Central memory CD4-positive, alpha-beta T cell (primary cell): ENCODE measurements around the gene GRK5.

Experiments used
- DNase-seq: peaks from one replicate; pipeline ENCODE4 v3.0.0; 2022

The GRK5 gene

DNA sequence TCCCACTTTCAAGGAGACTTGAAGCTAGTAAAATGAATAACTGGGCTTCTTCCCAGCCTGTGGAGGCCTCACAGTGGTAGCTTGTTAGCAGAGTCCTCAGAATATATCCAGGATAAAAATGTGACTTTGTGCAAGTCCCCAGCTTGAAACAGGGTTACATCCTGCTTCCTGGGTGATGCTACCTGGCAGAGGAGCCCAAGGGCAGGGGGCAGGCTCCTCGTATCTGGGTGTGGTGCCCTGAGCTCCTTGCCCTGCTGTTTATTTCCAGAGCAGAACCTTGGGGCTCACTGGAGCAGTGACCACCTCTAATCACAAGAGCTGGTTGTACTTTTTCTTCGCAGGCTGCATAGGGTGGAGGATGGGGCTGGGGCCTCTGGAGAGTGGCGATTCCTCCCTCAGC, 94.8 kb downstream of the GRK5 start:
- DNase-seq = no peak

GRCh38 chr10:119302591-119303253, 95.4 kb downstream of the GRK5 start:
- DNase-seq = no peak

GRCh38 chr10:119303886-119304285, 96.5 kb downstream of the GRK5 start:
- no peak for DNase-seq

DNA sequence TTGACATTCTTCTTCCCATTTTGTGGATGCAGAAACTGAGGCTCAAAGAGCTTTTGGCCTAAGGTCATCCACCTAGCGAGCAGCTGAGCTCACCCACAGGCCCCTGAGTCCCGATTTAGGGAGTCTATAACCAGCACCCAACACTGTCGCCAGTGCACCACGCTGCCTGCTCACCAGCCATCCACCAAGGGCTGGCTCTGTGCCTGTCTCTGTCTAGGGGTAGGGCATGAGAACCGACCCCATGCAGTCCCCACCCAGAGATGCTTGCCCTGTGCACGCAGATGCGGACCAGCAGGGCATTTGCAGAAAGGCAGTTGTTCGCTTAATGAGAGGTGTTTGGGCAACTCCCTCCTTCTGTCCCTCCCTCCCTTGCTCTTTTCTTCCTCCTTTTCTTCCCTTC, 97.2 kb downstream of the GRK5 start:
- DNase-seq = no peak

GRCh38 chr10:119305860-119306513, 98.6 kb downstream of the GRK5 start:
- DNase-seq = peak; percentile 78

DNA sequence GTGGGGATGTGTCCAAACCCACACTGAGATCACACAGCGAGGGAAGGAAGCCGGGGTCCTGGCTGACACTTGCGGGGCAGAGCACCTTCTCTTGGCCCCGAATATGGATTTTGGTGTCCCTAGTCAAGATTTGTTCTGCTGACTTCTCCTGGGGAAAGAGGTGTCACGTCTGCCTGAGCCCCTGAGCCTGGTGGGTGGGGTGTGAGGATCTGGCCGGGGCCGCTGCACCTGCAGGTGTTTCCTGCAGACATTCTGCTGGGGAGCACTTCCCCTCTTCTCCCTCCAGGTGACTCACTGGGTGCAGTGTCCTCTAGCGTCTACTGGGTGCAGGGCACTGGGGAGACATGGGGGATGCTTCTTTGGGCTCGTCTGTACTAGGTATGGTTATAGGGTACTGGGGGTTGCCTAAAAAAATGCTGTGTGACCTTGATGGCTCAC, 99.2 kb downstream of the GRK5 start:
- peak; percentile 77 for DNase-seq

- no peak for DNase-seq
Observed at GRCh38 chr10:119306986-119307392, 99.6 kb downstream of the GRK5 start.

DNA sequence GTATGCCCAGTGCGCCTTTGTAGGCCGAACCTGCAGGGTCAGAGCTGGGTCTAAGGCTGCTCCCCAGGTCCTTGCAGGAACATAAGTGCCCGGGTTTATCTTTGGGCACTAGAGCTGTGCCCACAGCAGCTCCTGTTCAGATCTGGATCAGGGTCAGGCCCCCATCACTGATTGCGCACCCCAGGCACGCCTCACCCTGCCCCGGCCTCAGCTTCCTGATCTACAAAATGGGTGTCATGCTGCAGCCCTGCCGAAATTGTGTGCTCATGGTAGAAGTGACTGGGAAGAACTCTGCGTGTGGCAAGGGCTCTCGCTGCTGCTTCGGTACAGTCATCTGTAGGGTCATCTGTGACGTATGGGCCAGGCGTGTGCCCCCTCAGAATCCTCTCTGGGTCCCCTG, 100.7 kb downstream of the GRK5 start:
- DNase-seq = no peak

- no peak for DNase-seq
Observed at GRCh38 chr10:119308551-119309422, 101.4 kb downstream of the GRK5 start.

- DNase-seq = no peak
Observed at GRCh38 chr10:119309423-119309770, 102.0 kb downstream of the GRK5 start.

DNA sequence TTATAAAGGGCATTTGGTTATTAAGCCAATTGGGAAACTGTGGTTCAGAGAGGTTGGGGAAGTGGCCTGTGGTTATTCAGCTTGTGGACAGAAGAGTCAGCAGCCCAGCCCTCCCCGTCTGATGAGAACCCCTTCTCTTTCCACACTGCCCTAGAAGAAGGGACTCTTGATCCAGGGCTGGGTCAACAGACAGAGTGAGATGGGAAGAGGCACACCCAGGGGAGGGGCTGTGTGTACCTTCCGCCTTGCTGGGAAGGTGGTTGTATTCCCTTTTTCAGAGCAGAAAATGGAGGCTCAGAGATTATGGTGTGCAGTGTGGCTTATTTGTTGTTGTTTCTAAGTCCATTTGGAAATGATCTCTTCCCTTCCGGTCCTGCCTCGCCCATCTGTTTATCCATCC, 103.4 kb downstream of the GRK5 start:
- no peak for DNase-seq

DNA sequence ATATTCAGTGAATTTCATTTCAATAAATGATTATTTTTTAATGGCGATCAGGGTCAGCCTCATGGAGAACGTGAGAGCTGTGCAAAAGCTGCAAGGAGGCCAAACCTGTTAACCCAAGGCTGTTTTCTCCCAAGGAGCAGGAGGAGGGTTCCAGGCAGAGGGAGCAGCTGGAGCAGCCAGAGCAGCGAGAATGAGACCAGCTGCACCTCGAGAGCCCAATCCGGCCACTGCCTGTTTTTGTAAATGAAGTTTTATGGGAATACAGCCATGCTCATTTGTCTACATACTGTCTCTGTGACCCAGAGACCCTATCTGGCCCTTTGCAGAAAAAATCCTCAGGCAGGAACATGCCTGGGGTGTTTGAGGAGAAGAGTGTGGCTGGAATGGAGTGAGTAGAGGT, 104.9 kb downstream of the GRK5 start:
- no peak for DNase-seq

- no peak for DNase-seq
Observed at GRCh38 chr10:119313024-119313423, 105.7 kb downstream of the GRK5 start.

DNA sequence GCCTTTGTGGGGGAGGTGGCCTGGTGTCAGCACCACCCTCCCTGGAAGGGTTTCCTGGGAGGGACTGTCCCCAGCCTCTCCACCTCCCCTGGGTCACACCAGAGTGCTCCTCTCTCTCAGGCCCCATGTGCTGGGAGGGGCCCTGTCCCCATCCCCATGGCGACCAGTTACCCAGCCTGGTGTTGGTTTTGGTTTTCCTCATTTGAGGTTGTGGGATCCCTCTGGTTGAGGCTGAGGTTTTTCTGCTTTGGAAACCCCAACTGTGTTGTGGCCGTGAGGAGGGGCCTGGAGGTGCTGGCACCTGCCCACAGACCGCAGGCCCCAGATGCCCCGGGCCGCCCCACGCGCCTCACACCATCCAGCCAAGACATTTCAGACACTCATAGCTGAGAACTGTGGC, 106.3 kb downstream of the GRK5 start:
- peak; percentile 49 for DNase-seq

GRCh38 chr10:119314061-119314460, 106.7 kb downstream of the GRK5 start:
- DNase-seq = no peak

DNA sequence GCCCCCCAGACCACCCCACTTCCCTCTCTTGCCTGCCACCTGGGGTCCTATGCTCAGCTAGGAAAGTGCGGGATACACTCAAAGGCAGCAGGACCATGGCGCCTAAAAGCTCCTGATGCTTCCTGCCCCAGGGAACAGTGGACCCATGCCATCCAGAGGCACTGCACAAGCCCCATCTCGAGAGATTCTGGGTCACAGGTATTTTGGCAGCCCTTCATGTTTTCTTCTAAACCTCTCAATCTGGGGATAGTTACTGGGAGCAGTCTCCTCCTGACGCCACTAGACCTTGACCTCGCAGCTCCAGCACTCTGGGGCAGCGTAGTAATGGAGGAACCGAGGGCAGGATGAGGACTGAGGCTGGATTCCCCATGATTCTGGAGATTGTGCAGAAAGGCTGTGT, 107.1 kb downstream of the GRK5 start:
- no peak for DNase-seq

DNA sequence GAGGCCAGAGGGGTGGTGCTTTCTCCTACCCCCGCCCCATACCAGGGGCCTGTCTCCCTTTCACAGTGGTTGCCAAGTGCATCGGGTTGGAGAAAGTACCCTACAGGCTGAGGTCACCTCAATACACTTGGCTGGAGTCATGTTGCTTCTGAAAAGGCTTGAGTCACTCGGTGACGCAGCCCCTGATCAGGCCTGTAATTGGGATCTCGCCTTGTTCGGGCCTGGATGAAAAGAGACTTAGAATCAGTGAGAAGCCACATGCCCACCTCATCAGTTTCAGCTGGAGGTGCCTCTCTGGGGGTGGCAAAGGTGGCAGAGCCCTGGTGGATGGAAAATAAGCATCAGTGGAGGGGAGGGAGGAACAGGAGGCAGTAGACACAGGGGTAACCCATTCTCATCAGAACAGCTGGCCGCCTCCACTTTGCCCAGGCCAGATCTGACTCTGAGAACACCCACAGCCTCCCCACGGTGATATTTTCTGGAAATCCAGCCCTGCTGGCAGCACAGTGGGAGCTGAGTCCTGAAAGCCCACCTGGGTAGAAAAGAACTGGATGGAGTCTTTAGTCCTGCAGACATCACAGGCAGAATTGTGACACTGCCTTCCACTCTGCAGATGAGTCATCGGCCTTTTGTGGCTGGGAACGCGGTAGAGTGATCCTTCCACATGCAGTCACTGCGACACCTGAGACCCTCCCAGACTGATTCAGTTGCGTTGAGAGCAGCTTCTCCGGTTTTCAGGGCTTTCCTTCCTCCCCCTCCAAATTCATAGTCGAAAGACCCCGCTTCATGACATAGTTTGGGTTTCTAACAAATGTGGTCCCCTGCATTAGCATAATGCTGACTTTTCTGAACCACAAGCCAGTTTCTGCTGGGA, 108.0 kb downstream of the GRK5 start:
- DNase-seq = peak; percentile 15

DNA sequence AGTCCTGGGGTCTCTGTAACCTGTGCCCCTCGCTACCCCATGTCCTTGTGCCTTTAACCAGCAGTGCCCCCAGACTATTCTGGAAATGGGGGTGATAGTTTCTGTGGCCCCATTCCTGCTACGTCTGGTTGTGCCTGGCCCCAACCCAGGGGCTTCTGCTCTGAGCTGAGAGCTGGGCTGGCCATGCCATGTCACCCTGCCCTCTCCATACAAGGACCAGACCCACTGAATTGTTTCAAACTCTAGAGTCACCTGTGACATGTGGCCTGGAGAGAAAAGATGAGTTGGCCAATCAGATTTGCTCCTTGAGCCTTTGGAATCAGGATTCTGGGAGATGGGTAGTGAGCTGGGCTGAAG, 108.6 kb downstream of the GRK5 start:
- DNase-seq = no peak

DNA sequence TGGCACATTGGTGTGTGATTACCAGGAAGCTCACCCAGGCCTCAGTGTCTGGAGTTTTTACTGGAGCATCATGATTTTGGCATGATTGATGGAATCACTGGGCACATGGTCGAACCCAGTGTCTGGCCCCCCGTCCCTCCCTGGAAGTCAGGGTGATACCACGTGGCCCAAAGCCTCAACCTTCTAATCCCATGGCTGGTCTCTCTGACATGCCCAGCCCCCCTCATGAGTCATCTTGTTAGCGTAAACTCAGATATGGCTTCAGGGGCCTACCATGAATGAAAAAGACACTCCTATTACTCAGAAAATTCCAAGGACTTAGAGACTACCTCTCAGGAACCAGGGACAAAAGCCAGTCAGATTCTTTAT, 109.3 kb downstream of the GRK5 start:
- DNase-seq = no peak

- DNase-seq = no peak
Observed at GRCh38 chr10:119318411-119319160, 111.2 kb downstream of the GRK5 start.

GRCh38 chr10:119319161-119319919, 112.0 kb downstream of the GRK5 start:
- no peak for DNase-seq

DNA sequence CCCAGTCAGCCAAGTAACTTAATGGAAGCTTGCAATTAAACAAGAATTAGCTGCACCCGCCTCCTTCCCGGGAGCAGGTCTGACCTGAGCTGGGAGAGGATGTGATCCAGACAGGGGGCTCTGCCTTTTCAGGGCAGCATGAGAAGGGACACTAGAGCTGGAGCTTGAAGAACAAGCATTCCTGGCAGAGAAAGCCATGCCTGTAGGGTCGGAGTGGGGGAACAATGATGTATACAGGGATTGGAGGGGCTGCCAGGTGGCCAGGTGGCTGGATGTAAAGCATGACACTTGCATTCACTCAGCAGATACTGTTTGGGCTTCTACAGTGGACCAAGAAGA, 112.5 kb downstream of the GRK5 start:
- no peak for DNase-seq
